ENCODE results near the gene LSR.

LSR gene

DNA sequence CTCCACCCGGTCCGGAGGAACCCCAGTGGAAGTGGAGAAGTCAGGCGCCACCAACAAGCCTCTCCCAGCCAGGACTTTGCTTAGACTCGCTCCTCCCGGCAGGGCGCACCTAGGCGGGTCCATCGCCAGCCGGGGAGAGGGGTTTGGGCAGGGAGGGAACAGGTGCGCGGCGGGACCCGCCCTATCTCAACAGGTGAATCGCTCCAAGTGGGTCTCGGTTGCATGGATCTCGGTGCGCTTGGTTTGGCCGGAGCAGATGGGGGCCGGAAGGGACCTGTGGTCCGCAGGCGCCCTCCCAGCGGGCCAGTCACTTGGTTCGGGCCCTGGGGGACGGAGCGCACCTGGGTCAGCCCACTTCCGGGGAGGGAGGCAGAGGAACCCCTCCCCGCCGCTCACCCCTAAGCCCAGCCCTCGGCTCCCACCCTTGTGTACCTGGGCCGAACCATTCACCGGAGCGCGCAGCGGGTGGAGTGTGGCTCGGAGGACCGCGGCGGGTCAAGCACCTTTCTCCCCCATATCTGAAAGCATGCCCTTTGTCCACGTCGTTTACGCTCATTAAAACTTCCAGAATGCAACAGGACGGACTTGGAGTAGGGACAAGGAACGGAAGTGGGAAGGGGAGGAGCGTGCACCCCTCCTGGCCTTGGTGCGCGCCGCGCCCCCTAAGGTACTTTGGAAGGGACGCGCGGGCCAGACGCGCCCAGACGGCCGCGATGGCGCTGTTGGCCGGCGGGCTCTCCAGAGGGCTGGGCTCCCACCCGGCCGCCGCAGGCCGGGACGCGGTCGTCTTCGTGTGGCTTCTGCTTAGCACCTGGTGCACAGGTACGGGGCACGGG, at the start of gene LSR:
Gene LSR (plus strand): TSS at position 693 of the 836 bp plus-strand sequence. CDS start 21 bp downstream, at position 714.
- DNase-seq, result no peak

GRCh38 chr19:35199481-35199880, 49.3 kb upstream of the LSR start:
- DNase-seq, result no peak

DNA sequence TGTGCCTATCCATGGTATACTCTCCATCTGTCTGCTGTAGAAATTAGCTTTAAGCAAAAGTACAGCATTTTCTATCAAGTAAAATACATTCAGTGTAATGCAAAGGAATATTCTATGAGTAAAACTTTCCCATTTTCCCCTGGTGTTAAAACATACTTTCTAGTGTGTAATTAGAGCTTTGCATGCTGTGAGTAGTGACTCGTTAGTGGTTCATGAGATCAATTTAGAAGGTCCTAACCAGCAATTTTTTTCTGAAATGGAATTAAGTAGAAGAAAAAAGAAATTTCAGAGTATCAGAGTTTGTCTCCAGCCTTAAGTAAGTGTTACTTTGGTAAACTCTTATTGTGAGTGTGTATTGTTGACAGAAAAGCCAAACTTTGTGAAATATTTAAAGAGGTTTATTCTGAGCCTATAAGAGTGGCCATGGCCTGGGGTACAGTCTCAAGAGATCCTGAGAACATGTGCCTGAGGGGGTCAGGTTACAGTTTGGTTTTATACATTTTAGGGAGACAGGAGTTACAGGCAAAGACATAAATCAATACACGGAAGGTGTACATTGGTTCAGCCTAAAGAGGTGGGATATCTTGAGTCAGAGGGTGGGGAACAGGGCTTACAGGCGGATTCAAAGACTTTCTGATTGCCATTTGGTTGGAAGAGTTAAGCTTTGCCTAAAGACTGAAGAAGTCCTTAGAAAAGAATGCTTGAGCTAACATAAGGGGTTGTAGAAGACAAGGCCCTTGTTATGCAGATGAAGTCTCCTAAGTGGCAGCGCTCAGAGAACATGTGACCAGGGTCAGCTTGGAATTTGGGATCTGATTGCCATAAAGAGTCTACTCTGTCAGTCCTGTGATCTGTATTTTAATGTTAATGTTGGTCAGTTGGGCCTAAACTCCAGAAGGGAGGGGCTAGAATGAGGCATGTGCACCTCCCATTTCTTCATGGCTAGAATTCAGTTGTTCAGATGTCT, 45.8 kb upstream of the LSR start:
- DNase-seq, result no peak

DNA sequence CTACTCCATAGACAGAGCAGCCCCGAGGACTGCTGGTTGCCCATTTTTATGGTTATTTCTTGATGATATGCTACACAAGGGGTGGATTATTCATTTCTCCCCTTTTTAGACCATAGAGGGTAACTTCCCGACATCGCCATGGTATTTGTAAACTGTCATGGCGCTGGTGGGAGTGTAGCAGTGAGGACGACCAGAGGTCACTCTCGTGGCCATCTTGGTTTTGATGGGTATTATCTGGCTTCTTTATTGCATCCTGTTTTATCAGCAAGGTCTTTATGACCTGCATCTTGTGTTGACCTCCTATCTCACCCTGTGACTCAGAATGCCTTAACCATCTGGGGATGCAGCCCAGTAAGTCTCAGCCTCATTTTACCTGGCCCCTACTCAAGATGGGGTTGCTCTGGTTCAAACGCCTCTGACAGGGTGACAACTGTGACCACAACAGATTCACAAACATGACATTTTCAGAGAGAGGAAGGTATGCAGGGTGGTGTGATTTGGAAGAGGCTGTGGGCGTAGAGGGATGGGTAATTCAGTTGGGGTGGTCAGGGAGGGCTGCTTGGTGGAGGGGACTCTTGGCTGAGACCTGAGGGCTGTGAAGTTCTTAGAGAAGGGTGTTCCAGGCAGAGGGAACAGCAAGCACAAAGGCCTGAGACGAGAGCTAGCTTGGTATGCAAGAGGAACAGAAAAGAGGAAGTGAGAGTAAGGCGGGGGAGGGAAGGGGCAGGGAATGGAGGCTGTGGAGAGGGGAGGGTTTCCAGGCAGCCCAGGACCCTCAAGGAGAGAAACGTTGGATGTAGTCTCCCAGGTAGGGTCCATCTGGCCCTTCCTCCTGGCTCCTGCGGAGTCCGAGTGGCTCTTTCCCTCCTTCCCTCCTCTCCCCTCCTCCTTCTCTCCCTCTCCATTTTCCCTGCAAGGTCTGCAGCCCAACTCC, 43.7 kb upstream of the LSR start:
- DNase-seq, result peak; percentile 30

DNA sequence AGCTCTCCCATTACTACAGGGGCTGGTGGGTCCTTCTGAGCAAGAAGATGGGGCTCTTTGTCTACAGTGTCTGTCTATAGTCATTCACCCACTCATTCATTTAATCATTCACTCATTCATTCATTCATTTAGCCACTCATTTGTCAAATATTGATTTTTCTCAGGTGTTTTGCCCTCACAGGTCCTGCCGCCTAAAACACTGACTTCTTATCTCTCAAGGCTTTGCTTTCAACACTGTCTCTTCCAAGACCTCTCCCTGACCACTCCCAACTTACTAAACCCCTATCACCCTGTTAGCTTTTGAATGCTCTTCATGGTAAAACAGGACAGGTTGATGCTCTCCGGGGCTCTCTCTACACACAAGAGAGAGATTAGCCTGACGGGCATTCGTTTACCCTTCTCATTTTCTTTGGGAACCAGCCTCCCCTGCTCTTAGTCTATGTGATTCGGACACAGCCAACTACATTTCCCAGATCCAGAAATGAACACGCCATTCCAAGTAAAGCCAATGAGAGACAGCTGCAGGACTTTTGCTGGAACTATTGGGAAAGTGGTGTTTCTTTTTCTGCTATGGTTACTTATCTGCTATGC, 43.0 kb upstream of the LSR start:
- no peak for DNase-seq

- no peak for DNase-seq
Measured at GRCh38 chr19:35206379-35206778, 42.4 kb upstream of the LSR start.

- DNase-seq, result no peak
Measured at GRCh38 chr19:35206855-35207254, 41.9 kb upstream of the LSR start.

GRCh38 chr19:35207391-35207871, 41.4 kb upstream of the LSR start:
- no peak for DNase-seq

DNA sequence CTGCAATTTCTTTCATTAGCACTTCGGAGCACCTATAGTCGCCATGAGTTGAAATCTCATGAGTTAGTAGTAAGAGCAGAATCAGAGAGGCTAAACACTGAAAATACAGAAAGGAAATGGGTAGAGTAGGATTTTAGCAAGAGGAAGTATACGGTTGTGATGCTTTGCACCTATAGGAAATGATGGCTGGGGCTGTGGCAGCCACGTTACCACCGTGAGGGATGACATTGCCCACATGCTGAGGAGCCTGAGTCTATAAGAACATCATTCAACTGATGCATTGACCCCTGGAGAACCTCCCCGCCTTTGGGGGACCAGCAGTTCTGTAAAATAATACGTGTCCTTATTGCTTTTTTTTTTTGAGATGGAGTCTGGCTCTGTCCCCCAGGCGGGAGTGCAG, 40.7 kb upstream of the LSR start:
- DNase-seq, result no peak

DNA sequence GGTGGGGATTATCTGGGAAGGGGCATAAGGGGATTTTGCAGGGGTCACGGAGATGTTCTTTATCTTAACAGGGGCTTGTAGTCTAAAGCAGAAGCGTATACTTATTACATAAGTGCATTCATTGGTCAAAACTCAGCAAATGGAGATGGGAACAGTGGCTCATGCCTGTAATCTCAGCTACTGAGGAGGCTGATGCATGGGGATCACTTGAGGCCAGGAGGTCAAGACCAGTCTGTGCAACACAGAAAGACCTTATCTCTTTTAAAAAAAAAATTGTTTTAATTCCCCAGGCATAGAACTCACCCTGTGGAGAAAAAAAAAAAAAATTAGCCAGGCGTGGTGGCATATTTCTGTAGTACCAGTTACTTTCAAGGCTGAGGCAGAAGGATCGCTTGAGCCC, 39.2 kb upstream of the LSR start:
- no peak for DNase-seq

- no peak for DNase-seq
Measured at GRCh38 chr19:35211545-35212230, 37.1 kb upstream of the LSR start.

GRCh38 chr19:35212241-35212640, 36.6 kb upstream of the LSR start:
- no peak for DNase-seq

DNA sequence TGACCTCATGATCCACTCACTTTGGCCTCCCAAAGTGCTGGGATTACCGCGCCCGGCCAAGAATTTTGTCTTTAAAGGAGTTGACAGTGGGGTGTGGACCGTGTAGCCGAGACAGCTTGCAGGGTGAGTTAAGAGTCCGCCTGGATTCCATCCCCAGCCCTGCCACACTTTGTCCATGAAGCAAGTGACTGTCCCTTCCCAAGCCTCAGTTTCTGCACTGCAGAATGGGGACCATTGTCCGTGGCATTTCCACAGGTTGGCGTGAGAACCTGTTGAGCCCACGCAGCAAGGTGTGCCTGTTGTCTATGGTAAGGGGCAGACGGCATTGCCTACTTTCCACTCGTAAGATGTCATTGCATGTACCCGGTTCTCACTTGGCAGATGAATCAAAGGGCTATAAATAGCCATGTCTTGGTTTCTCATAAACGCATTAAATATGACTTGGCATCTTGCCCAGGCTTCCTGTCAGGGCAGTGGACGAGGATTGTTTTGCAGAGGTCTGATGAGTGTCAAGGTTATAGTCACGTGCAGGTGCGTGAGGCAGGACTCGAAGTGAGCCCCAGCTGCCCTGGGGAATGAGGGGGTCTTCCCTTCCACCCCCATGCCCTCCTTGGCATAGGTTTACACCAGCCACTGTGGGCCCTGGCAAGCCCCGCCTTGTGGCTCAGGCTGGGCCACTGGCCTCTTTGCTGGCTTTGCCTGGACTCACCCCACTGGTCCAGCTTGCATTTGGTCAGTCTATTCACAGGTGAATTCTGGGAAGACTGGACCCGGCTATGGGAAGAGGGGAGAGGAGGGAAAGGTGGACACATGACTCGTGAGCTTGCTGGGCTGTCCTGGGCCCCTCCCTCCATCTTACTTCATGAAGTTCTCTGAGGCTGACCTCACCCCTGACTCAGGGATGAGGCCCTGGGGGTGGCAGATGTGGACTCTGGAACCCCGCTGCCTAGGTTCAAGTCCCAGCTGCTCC, 34.9 kb upstream of the LSR start:
- no peak for DNase-seq

DNA sequence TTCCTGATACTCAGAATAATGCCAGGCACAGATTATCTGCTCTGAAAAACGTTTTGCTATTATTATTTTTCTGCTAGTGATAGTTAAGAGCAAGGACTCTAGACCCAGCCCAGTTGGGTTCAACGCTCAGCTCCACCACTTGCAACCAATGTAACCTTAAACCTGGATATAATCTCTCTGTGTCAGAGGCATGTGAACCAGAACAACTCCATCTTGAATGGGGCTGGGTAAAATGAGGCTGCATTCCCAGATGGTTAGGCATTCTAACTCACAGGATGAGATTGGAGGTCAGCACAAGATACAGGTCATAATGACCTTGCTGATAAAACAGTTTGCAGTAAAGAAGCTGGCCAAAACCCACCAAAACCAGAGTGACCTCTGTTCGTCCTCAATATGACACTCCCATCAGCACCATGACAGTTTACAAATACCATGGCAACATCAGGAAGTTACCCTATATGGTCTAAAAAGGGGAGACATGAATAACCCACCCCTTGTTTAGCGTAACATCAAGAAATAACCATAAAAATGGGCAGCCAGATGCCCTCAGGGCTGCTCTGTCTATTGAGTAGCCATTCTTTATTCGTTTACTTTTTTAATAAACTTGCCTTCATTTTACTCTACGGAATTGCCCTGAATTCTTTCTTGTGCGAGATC, 33.9 kb upstream of the LSR start:
- no peak for DNase-seq

DNA sequence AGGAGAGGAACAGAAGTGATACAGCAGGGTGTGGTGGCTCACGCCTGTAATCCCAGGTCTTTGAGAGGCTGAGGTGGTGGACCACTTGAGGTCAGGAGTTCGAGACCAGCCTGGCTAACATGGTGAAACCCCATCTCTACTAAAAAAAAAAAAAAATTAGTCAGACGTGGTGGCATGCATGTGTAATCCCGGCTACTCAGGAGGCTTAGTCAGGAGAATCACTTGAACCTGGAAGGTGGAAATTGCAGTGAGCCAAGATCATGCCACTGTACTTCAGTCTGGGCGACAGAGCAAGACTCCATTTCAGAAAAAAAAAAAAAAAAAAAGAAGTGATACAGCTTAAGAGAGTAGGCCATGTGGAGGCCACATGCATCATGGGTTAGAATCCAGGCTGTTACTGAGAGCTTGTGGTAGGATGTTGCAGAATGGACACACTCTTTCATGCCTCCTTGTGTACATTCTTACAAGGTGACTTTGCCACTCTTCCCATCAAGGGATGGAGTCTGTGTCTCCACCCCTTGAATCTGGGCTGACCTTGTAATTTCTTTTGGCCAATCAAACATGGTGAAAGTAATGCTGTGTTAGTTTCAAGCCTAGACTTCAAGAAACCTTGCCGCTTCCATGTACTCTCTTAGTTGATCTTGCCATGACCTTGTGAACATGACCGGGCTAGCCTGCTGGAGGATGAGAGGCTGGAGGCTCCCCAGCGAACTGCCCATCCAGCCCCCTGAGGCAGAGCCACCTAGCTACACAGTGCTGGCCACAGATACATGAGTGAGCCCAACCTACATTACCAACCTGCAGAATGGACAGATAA, 32.6 kb upstream of the LSR start:
- DNase-seq, result no peak

DNA sequence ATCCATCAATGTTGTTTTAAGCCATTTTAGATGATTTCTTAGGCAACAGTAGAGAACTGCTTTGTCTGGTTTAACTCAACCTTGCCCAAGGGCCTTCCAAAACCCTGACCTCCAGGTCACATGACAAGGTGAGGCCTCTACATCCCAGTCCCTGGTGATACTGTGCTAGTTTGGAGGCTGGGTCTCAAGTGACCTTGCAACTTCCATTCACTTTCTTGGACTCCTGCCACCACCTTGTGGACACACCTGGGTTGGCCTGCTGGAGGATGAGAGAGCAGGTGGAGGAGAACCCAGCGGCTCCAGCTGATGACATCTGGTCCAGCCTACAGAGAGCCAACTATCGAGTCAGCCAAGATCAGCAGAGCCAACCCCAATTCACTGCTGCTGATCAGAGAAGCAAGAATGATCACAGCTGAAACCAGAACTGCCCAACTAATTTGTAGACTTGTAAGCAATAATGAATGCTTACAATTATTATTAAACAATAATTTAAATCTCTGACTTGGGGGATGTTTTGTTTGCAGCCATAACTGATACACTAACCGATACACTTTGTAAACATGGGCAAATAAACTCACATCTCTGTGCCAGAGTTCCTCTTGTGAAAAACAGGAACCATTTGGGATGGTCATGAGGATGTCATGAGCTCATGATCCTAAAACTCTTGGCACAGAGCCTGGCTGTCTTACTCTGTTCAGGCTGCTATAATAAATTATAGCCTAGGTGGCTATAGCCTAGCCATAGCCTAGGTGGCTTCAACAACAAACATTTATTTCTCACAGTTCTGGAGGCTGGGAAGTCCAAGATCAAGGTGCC, 31.8 kb upstream of the LSR start:
- DNase-seq, result no peak

- DNase-seq, result no peak
Measured at GRCh38 chr19:35217649-35217990, 31.2 kb upstream of the LSR start.

GRCh38 chr19:35219008-35219407, 29.8 kb upstream of the LSR start:
- DNase-seq, result no peak

Data from SIG-M5 (cell line).